Retinal pigment epithelial cell (primary cell): Measurements from ENCODE around the gene MYRF.
A peak's percentile ranks its signal among the peaks of the same experiment; 100 is the strongest.

ENCODE experiments used
- DNase-seq: peaks from one replicate; pipeline ENCODE4 v3.0.0-alpha.2; 2010; ENCODE audit warnings: low read depth
- H3K4me3 ChIP-seq: 2 replicates; pipeline ENCODE4 v1.5.1; 2011; ENCODE audit warnings: mild to moderate bottlenecking, low read length, control low read depth, moderate library complexity
- CTCF ChIP-seq: conservative IDR thresholded peaks from 2 replicates; pipeline ENCODE4 v1.5.1; 2011; ENCODE audit warnings: low read depth, low read length, control low read depth, inconsistent platforms

The MYRF gene

GRCh38 chr11:61756452-61757212 is 4.2 kb downstream of the MYRF start:
- no peak for TF ChIP-seq CTCF
- peak overlapping the region; percentile 87 for H3K4me3 ChIP-seq
- no peak for DNase-seq

GRCh38 chr11:61757213-61757862 is 4.9 kb downstream of the MYRF start:
- H3K4me3 ChIP-seq: peak overlapping the region; percentile 87
- DNase-seq: no peak
- no peak for TF ChIP-seq CTCF

- H3K4me3 ChIP-seq: no peak overlapping the region
- TF ChIP-seq CTCF: no peak
- DNase-seq: no peak
Observed at GRCh38 chr11:61760946-61761345, 8.5 kb downstream of the MYRF start.

GRCh38 chr11:61761440-61762222 is 9.2 kb downstream of the MYRF start:
- H3K4me3 ChIP-seq: no peak overlapping the region
- no peak for DNase-seq
- no peak for TF ChIP-seq CTCF

- H3K4me3 ChIP-seq: no peak overlapping the region
- TF ChIP-seq CTCF: no peak
- no peak for DNase-seq
Observed at GRCh38 chr11:61762223-61762615, 9.8 kb downstream of the MYRF start.

GRCh38 chr11:61762798-61763197 is 10.4 kb downstream of the MYRF start:
- peak; percentile 72 for DNase-seq
- TF ChIP-seq CTCF: no peak

More at GRCh38 chr11:61762798-61763197, 10.4 kb downstream of the MYRF start:
- H3K4me3 ChIP-seq: no peak overlapping the region
